Measurements from ENCODE around the gene NDUFAF3.
A peak's percentile ranks its signal among the peaks of the same experiment; 100 is the strongest.

- no peak for TF ChIP-seq EZH2phosphoT487 (IDR thresholded peaks at IDR 0.05; ENCODE audit: unreplicated experiment)
- TF ChIP-seq CTCF (conservative IDR thresholded peaks at IDR 0.05; ENCODE audit: low read depth in 2 of 2): peak in 1 of 2 experiments; percentile 0; a peak in 1 of 4 replicates
- no peak for TF ChIP-seq EZH2 (IDR thresholded peaks at IDR 0.05; ENCODE audit: low read depth, unreplicated experiment)
- TF ChIP-seq POLR2AphosphoS5 (IDR thresholded peaks at IDR 0.05; ENCODE audit: low read depth): peak; percentile 100
- TF ChIP-seq, protein P1, sequence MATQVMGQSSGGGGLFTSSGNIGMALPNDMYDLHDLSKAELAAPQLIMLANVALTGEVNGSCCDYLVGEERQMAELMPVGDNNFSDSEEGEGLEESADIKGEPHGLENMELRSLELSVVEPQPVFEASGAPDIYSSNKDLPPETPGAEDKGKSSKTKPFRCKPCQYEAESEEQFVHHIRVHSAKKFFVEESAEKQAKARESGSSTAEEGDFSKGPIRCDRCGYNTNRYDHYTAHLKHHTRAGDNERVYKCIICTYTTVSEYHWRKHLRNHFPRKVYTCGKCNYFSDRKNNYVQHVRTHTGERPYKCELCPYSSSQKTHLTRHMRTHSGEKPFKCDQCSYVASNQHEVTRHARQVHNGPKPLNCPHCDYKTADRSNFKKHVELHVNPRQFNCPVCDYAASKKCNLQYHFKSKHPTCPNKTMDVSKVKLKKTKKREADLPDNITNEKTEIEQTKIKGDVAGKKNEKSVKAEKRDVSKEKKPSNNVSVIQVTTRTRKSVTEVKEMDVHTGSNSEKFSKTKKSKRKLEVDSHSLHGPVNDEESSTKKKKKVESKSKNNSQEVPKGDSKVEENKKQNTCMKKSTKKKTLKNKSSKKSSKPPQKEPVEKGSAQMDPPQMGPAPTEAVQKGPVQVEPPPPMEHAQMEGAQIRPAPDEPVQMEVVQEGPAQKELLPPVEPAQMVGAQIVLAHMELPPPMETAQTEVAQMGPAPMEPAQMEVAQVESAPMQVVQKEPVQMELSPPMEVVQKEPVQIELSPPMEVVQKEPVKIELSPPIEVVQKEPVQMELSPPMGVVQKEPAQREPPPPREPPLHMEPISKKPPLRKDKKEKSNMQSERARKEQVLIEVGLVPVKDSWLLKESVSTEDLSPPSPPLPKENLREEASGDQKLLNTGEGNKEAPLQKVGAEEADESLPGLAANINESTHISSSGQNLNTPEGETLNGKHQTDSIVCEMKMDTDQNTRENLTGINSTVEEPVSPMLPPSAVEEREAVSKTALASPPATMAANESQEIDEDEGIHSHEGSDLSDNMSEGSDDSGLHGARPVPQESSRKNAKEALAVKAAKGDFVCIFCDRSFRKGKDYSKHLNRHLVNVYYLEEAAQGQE (IDR thresholded peaks at IDR 0.05; ENCODE audit: unreplicated experiment): no peak
- TF ChIP-seq JUNB (IDR thresholded peaks at IDR 0.05; ENCODE audit: unreplicated experiment): no peak
- no peak for TF ChIP-seq NANOG (IDR thresholded peaks at IDR 0.05; ENCODE audit: borderline replicate concordance)
- no peak for TF ChIP-seq STAT1 (IDR thresholded peaks at IDR 0.05; ENCODE audit: unreplicated experiment)
These were observed 7.0 kb downstream of the NDUFAF3 start, which contains the start of gene IMPDH2 for GRCh38 chr3:49028673-49029562.
